Muscle layer of colon (tissue), 2 donors: ENCODE results near the gene C5AR2.

Experiments used
- H3K27ac ChIP-seq: one replicate; pipeline ENCODE4 v1.7.0; 2013; ENCODE audit warnings: low read depth, mild to moderate bottlenecking, low read length, moderate library complexity
- H3K27me3 ChIP-seq, 2 donors: one replicate each; pipeline ENCODE4 v1.7.0; 2013; ENCODE audit warnings: low read length in 2 of 2, mild to moderate bottlenecking in 2 of 2; ENCODE audit not compliant: insufficient read depth in 2 of 2, control insufficient read depth in 1 of 2
- H3K36me3 ChIP-seq: one replicate; pipeline ENCODE4 v1.7.0; 2013; ENCODE audit warnings: mild to moderate bottlenecking, low read length; ENCODE audit not compliant: insufficient read depth
- H3K4me1 ChIP-seq: one replicate; pipeline ENCODE4 v1.7.0; 2013; ENCODE audit warnings: mild to moderate bottlenecking, low read length; ENCODE audit not compliant: insufficient read depth
- H3K4me3 ChIP-seq, 2 donors: one replicate each; pipeline ENCODE4 v1.7.0; 2013; ENCODE audit warnings: low read length in 2 of 2, low read depth in 1 of 2, mild to moderate bottlenecking in 1 of 2, moderate library complexity in 1 of 2
- H3K9ac ChIP-seq: one replicate; pipeline ENCODE4 v1.7.0; 2013; ENCODE audit warnings: low read length
- H3K9me3 ChIP-seq: one replicate; pipeline ENCODE4 v1.7.0; 2013; ENCODE audit warnings: mild to moderate bottlenecking, low read length
- donor health status: abdominal sarcoma.
- donor health status: Adenocarcinoma of cecum.

C5AR2 gene

GRCh38 chr19:47370045-47370611 is 38.2 kb downstream of the C5AR2 start:
- peaks cover 45% of the 10 kb centered on the region for H3K36me3 ChIP-seq

GRCh38 chr19:47371261-47371660 is 39.3 kb downstream of the C5AR2 start:
- no peak overlapping the region for H3K4me3 ChIP-seq
- no peaks in the 10 kb centered on the region for H3K27me3 ChIP-seq
- no peak overlapping the region for H3K27ac ChIP-seq
- H3K4me1 ChIP-seq, result no peaks in the 10 kb centered on the region
- H3K36me3 ChIP-seq, result peaks cover 56% of the 10 kb centered on the region
- H3K9ac ChIP-seq, result no peak overlapping the region
- H3K9me3 ChIP-seq, result no peaks in the 10 kb centered on the region

More at GRCh38 chr19:47370045-47370611, 38.2 kb downstream of the C5AR2 start:
- H3K9me3 ChIP-seq, result no peaks in the 10 kb centered on the region
- no peak overlapping the region for H3K9ac ChIP-seq
- no peaks in the 10 kb centered on the region for H3K4me1 ChIP-seq
- H3K4me3 ChIP-seq, result no peak overlapping the region
- no peak overlapping the region for H3K27ac ChIP-seq
- no peaks in the 10 kb centered on the region for H3K27me3 ChIP-seq

- no peak overlapping the region for H3K27ac ChIP-seq
- H3K9me3 ChIP-seq, result no peaks in the 10 kb centered on the region
- peaks cover 53% of the 10 kb centered on the region for H3K36me3 ChIP-seq
- no peak overlapping the region for H3K4me3 ChIP-seq
- H3K4me1 ChIP-seq, result no peaks in the 10 kb centered on the region
- H3K9ac ChIP-seq, result no peak overlapping the region
- H3K27me3 ChIP-seq, result no peaks in the 10 kb centered on the region
Measured at GRCh38 chr19:47372603-47373002, 40.6 kb downstream of the C5AR2 start.

GRCh38 chr19:47373246-47374240 is 41.6 kb downstream of the C5AR2 start:
- Histone ChIP-seq H3K27ac (no peak overlapping the region), H3K36me3 (peaks cover 53% of the 10 kb centered on the region)

GRCh38 chr19:47374876-47375693 is 43.1 kb downstream of the C5AR2 start:
- Histone ChIP-seq H3K9me3 (no peaks in the 10 kb centered on the region), H3K4me3 (no peak overlapping the region), H3K9ac (no peak overlapping the region), H3K36me3 (peaks cover 53% of the 10 kb centered on the region), H3K27ac (no peak overlapping the region), H3K4me1 (no peaks in the 10 kb centered on the region), H3K27me3 (no peaks in the 10 kb centered on the region)

More at GRCh38 chr19:47373246-47374240, 41.6 kb downstream of the C5AR2 start:
- H3K9me3 ChIP-seq, result no peaks in the 10 kb centered on the region
- H3K9ac ChIP-seq, result no peak overlapping the region
- H3K27me3 ChIP-seq, result no peaks in the 10 kb centered on the region
- no peak overlapping the region for H3K4me3 ChIP-seq
- no peaks in the 10 kb centered on the region for H3K4me1 ChIP-seq

- Histone ChIP-seq H3K27ac (no peak overlapping the region), H3K9ac (no peak overlapping the region), H3K36me3 (peaks cover 60% of the 10 kb centered on the region), H3K4me3 (no peak overlapping the region), H3K4me1 (no peaks in the 10 kb centered on the region), H3K27me3 (no peaks in the 10 kb centered on the region), H3K9me3 (no peaks in the 10 kb centered on the region)
Measured at GRCh38 chr19:47375694-47376588, 44.0 kb downstream of the C5AR2 start.

GRCh38 chr19:47376589-47377144 is 44.7 kb downstream of the C5AR2 start:
- H3K4me3 ChIP-seq, result no peak overlapping the region
- no peak overlapping the region for H3K27ac ChIP-seq

GRCh38 chr19:47377208-47377701 is 45.3 kb downstream of the C5AR2 start:
- H3K4me3 ChIP-seq, result no peak overlapping the region
- no peaks in the 10 kb centered on the region for H3K4me1 ChIP-seq
- H3K27ac ChIP-seq, result no peak overlapping the region
- no peak overlapping the region for H3K9ac ChIP-seq
- H3K36me3 ChIP-seq, result peaks cover 66% of the 10 kb centered on the region
- no peaks in the 10 kb centered on the region for H3K27me3 ChIP-seq
- no peaks in the 10 kb centered on the region for H3K9me3 ChIP-seq

More at GRCh38 chr19:47376589-47377144, 44.7 kb downstream of the C5AR2 start:
- Histone ChIP-seq H3K9me3 (no peaks in the 10 kb centered on the region), H3K9ac (no peak overlapping the region), H3K36me3 (peaks cover 64% of the 10 kb centered on the region), H3K27me3 (no peaks in the 10 kb centered on the region), H3K4me1 (no peaks in the 10 kb centered on the region)

- no peak overlapping the region for H3K4me3 ChIP-seq
Measured at GRCh38 chr19:47377801-47378200, 45.8 kb downstream of the C5AR2 start.

GRCh38 chr19:47378246-47378645 is 46.3 kb downstream of the C5AR2 start:
- H3K36me3 ChIP-seq, result peaks cover 60% of the 10 kb centered on the region

More at GRCh38 chr19:47377801-47378200, 45.8 kb downstream of the C5AR2 start:
- Histone ChIP-seq H3K9me3 (no peaks in the 10 kb centered on the region), H3K27ac (peak overlapping the region; percentile 19), H3K4me1 (no peaks in the 10 kb centered on the region), H3K27me3 (no peaks in the 10 kb centered on the region), H3K9ac (no peak overlapping the region), H3K36me3 (peaks cover 64% of the 10 kb centered on the region)

More at GRCh38 chr19:47378246-47378645, 46.3 kb downstream of the C5AR2 start:
- Histone ChIP-seq H3K27ac (no peak overlapping the region), H3K9me3 (no peaks in the 10 kb centered on the region), H3K4me3 (no peak overlapping the region), H3K4me1 (no peaks in the 10 kb centered on the region), H3K27me3 (no peaks in the 10 kb centered on the region), H3K9ac (no peak overlapping the region)
